GM12878 (cell line): ENCODE data around the gene SLCO2A1. TPM values are rescaled to one million over a fixed set of nuclear protein-coding genes. Genes with fewer than 3 reads are reported as not detected.

Experiments used
- ATAC-seq: fragments of 200-7000 bp; cut with Tn5 transposase; 3 replicates; pipeline ENCODE4 v1.9.1; 2020; ENCODE audit warnings: mild to moderate bottlenecking, moderate library complexity
- BruUV-seq: library from RNA; stranded (reverse); fragments of 400-500 nt; replicated peaks from 2 replicates; lab custom pipeline; 2021; lab: Mats Ljungman, UMichigan
- CTCF ChIA-PET: fragments of 300-600 bp; sonication (Branson Sonifier 250); formaldehyde crosslinking; extraction: SDS; loops from one replicate; lab custom pipeline; 2021; ENCODE audit warnings: inconsistent platforms; lab: Yijun Ruan, JAX
- POLR2A ChIA-PET: fragments of 350-600 bp; formaldehyde crosslinking; extraction: SDS; loops from one replicate; lab custom pipeline; 2021; ENCODE audit warnings: inconsistent platforms; lab: Charles Lee
- RAD21 ChIA-PET: fragments of 300-600 bp; sonication (Branson Sonifier 250); formaldehyde crosslinking; loops from one replicate; lab custom pipeline; 2023; ENCODE audit warnings: antibody characterized with exemption; ENCODE audit not compliant: unreplicated experiment; lab: Charles Lee
- SMC1A ChIA-PET: fragments of 300-600 bp; sonication (Branson Sonifier 250); formaldehyde crosslinking; loops from one replicate; lab custom pipeline; 2023; ENCODE audit not compliant: unreplicated experiment, uncharacterized antibody; lab: Charles Lee
- DNase-seq: peaks from one replicate; pipeline ENCODE4 v3.0.0-alpha.2; 2011; ENCODE audit warnings: low read depth, low spot score
- FAIRE-seq: peaks from 3 replicates; lab custom pipeline; 2011; peaks lifted over from hg19 to GRCh38; lab: Jason Lieb, UNC
- H2AFZ ChIP-seq: 2 replicates; pipeline ENCODE4 v1.6.0; 2011; ENCODE audit warnings: low read depth, low read length, control low read depth; ENCODE audit not compliant: control insufficient read depth
- H3K27ac ChIP-seq: 2 replicates; pipeline ENCODE4 v1.5.1; 2011; ENCODE audit warnings: control low read depth; ENCODE audit not compliant: control insufficient read depth, insufficient read depth
- H3K27me3 ChIP-seq, 2 experiments: replicated peaks in 1 of 2; 2 replicates each; pipeline versions ENCODE4 v1.6.0 to v1.6.1; 2011; ENCODE audit warnings: low read length in 1 of 2; ENCODE audit not compliant: control insufficient read depth in 2 of 2, insufficient read depth in 2 of 2
- H3K36me3 ChIP-seq, 2 experiments: 2 replicates each; pipeline ENCODE4 v1.5.1; 2011; ENCODE audit warnings: low read length in 1 of 2; ENCODE audit not compliant: control insufficient read depth in 2 of 2, insufficient read depth in 2 of 2
- H3K4me1 ChIP-seq: 2 replicates; pipeline ENCODE4 v1.6.1; 2011; ENCODE audit warnings: mild to moderate bottlenecking, low read length, moderate library complexity, mixed read lengths; ENCODE audit not compliant: control insufficient read depth, insufficient read depth
- H3K4me2 ChIP-seq: 2 replicates; pipeline ENCODE4 v1.6.0; 2011; ENCODE audit warnings: control low read depth; ENCODE audit not compliant: control insufficient read depth, insufficient read depth
- H3K4me3 ChIP-seq: fragments of 200-600 bp; sonication (generic); 2 replicates; pipeline ENCODE4 v1.5.1; 2016
- H3K79me2 ChIP-seq: 2 replicates; pipeline ENCODE4 v1.6.0; 2011; ENCODE audit warnings: low read length; ENCODE audit not compliant: control insufficient read depth, insufficient read depth
- H3K9ac ChIP-seq: 2 replicates; pipeline ENCODE4 v1.8.0; 2011; ENCODE audit warnings: low read length, control low read depth, mixed read lengths; ENCODE audit not compliant: control insufficient read depth, insufficient read depth
- H3K9me3 ChIP-seq: replicated peaks from 3 replicates; pipeline ENCODE4 v1.5.1; 2011; ENCODE audit warnings: mild to moderate bottlenecking, low read length; ENCODE audit not compliant: control insufficient read depth, insufficient read depth
- H4K20me1 ChIP-seq: 2 replicates; pipeline ENCODE4 v1.6.0; 2011; ENCODE audit not compliant: control insufficient read depth, insufficient read depth
- CUX1 ChIP-seq: IDR thresholded peaks from 2 replicates; pipeline ENCODE4 v1.6.1; 2012; ENCODE audit warnings: improper control_type of control experiment, low read depth, low read length; ENCODE audit not compliant: insufficient replicate concordance
- WGBS: methylation state at CpG from one replicate; pipeline ENCODE4 v1.1.6; 2016; ENCODE audit warnings: low lambda C conversion rate; ENCODE audit not compliant: insufficient replicate concordance, insufficient coverage; ENCODE audit errors: missing lambda C conversion rate; 5-methylcytosine and 5-hydroxymethylcytosine counted together
- in situ Hi-C: fragments of 300-500 bp; cut with MboI; formaldehyde crosslinking; loops from 9 replicates; pipeline ENCODE4 v1.14.3; 2018; ENCODE audit warnings: mixed read lengths
- intact Hi-C: fragments of 100-400 bp; cut with micrococcal nuclease; formaldehyde crosslinking; loops from one replicate; pipeline ENCODE4 v1.14.2; 2022; ENCODE audit not compliant: unreplicated experiment
- polyA plus RNA-seq, 11 experiments: library from polyadenylated mRNA; depleted of rRNA in 4 of 11; unstranded in 6 of 11; stranded (reverse) in 5 of 11; fragments of >200 nt; fragmentation: Nextera tagmentation in 4 of 11; fragmentation: Illumina TruSeq in 1 of 11; extraction: Ambion mirVana in 4 of 11; extraction: Trizol in 1 of 11; gene quantifications; 1 replicate in 1 of 11; 2 replicates in 10 of 11; pipeline versions ENCODE4 v1.2.1 to v1.2.3, GENCODE V29; 2011 to 2016; ENCODE audit warnings: inconsistent platforms in 2 of 11, missing spikeins in 2 of 11, low read depth in 1 of 11
- total RNA-seq, 4 experiments: library from RNA; depleted of rRNA in 3 of 4; stranded (reverse); fragments of >200 nt in 3 of 4; fragmentation: Illumina TruSeq in 1 of 4; extraction: Trizol in 1 of 4; gene quantifications; 2 replicates each; pipeline versions ENCODE4 v1.2.1 to v1.2.3, GENCODE V29; 2013 to 2021

The SLCO2A1 gene
- total and polyA plus RNA-seq, 10 of the 15 experiments (the other 5 are each of a cell fraction or from before 2014, with no cell fraction given), result 0.05 TPM; not detected in 9

- Histone ChIP-seq H3K4me1 (no peaks in the 10 kb centered on the region), H3K27ac (no peak overlapping the region), H3K27me3 (peaks cover 0 to 8% of the 10 kb centered on the region in 2 experiments; a peak in 2 of 4 replicates), H3K36me3 (no peaks in the 10 kb centered on the region), H3K4me2 (no peak overlapping the region), H3K79me2 (no peaks in the 10 kb centered on the region), H2AFZ (no peak overlapping the region), H3K9ac (no peak overlapping the region), H4K20me1 (no peaks in the 10 kb centered on the region), H3K4me3 (no peak overlapping the region), H3K9me3 (no peaks in the 10 kb centered on the region)
- ChIA-PET POLR2A (no interaction called here), SMC1A (interaction anchor here (0.7 to 1.2 kb wide), 2 partner anchors 92 to 136 kb away, joined by 3 read pairs; no protein-coding TSS in a partner anchor), RAD21 (no interaction called here), CTCF (no interaction called here)
- BruUV-seq, result no TSS peak
- intact Hi-C loops, result no loop called here
- no peak for ATAC-seq
- no peak for DNase-seq
- 18% methylated on average over 2 of the region's 2 CpGs for WGBS
- in situ Hi-C loops, result no loop called here
- TF ChIP-seq CUX1, result no peak
- no peak for FAIRE-seq
Measured at GRCh38 chr3:133910422-133910821, 119.3 kb downstream of the SLCO2A1 start.
